Endothelial cell of umbilical vein (primary cell): ENCODE results near the gene PAK2. TPM values are rescaled to one million over a fixed set of nuclear protein-coding genes. Genes with fewer than 3 reads are reported as not detected.

ENCODE experiments used
- BruUV-seq: library from RNA; stranded (reverse); fragments of 400-500 nt; replicated peaks from 2 replicates; lab custom pipeline; 2021; lab: Mats Ljungman, UMichigan
- CTCF ChIA-PET: fragments of 300-600, 350-600 bp; sonication (Branson Sonifier 250); formaldehyde crosslinking; loops from one replicate; lab custom pipeline; 2021; ENCODE audit warnings: antibody characterized with exemption, inconsistent platforms; lab: Charles Lee
- POLR2A ChIA-PET: fragments of 300-600, 350-600 bp; sonication (Branson Sonifier 250); formaldehyde crosslinking; loops from one replicate; lab custom pipeline; 2021; ENCODE audit warnings: antibody characterized with exemption, inconsistent platforms; lab: Charles Lee
- DNase-seq: peaks from one replicate; pipeline ENCODE4 v3.0.0-alpha.2; 2011; ENCODE audit warnings: low read depth, low spot score
- FAIRE-seq: peaks from 2 replicates; lab custom pipeline; 2011; peaks lifted over from hg19 to GRCh38; lab: Jason Lieb, UNC
- H2AFZ ChIP-seq: 2 replicates; pipeline ENCODE4 v1.6.0; 2012; ENCODE audit warnings: low read depth, low read length, control low read depth, inconsistent platforms
- H3K27ac ChIP-seq: 2 replicates; pipeline ENCODE4 v1.5.1; 2011; ENCODE audit warnings: low read depth, mild to moderate bottlenecking, control low read depth, low read length, moderate library complexity; ENCODE audit not compliant: insufficient read depth
- H3K27me3 ChIP-seq, 2 experiments: 2 replicates each; pipeline versions ENCODE4 v1.6.0 to v1.6.1; 2011; ENCODE audit warnings: low read length in 2 of 2, mixed read lengths in 1 of 2; ENCODE audit not compliant: control insufficient read depth in 2 of 2, insufficient read depth in 2 of 2
- H3K36me3 ChIP-seq, 2 experiments: 2 replicates in 1 of 2; 3 replicates in 1 of 2; pipeline ENCODE4 v1.5.1; 2011; ENCODE audit warnings: low read length in 2 of 2, mild to moderate bottlenecking in 1 of 2, moderate library complexity in 1 of 2; ENCODE audit not compliant: control insufficient read depth in 2 of 2, insufficient read depth in 2 of 2; ENCODE audit errors: extremely low read depth in 1 of 2
- H3K4me1 ChIP-seq: 3 replicates; pipeline ENCODE4 v1.5.1; 2011; ENCODE audit warnings: mild to moderate bottlenecking, low read length; ENCODE audit not compliant: control insufficient read depth, insufficient read depth; ENCODE audit errors: extremely low read depth
- H3K4me2 ChIP-seq: 2 replicates; pipeline ENCODE4 v1.6.1; 2011; ENCODE audit warnings: low read length, control low read depth, mixed read lengths; ENCODE audit not compliant: insufficient read depth
- H3K4me3 ChIP-seq, 3 experiments: fragments of 200-600 bp in 1 of 3; sonication (generic), shearing (Covaris generic) in 1 of 3; replicated peaks in 1 of 3; 2 replicates each; pipeline ENCODE4 v1.5.1; 2011 to 2016; ENCODE audit warnings: control low read depth in 3 of 3, low read length in 3 of 3, mild to moderate bottlenecking in 2 of 3, inconsistent platforms in 1 of 3, low read depth in 1 of 3, moderate library complexity in 1 of 3; ENCODE audit not compliant: insufficient read depth in 1 of 3
- H3K79me2 ChIP-seq: 2 replicates; pipeline ENCODE4 v1.6.0; 2012; ENCODE audit warnings: low read length, inconsistent platforms; ENCODE audit not compliant: control insufficient read depth, insufficient read depth
- H3K9ac ChIP-seq: replicated peaks from 2 replicates; pipeline ENCODE3; 2011; ENCODE audit warnings: low read length, control low read depth; ENCODE audit not compliant: insufficient read depth; ENCODE audit errors: extremely low read depth
- H3K9me1 ChIP-seq: replicated peaks from 3 replicates; pipeline ENCODE4 v1.6.0; 2011; ENCODE audit warnings: mild to moderate bottlenecking, low read length; ENCODE audit not compliant: control insufficient read depth, insufficient read depth; ENCODE audit errors: extremely low read depth
- H3K9me3 ChIP-seq: replicated peaks from 2 replicates; pipeline ENCODE4 v1.5.1; 2012; ENCODE audit warnings: low read length, inconsistent platforms; ENCODE audit not compliant: control insufficient read depth, insufficient read depth
- H4K20me1 ChIP-seq: replicated peaks from 2 replicates; pipeline ENCODE3; 2011; ENCODE audit warnings: mild to moderate bottlenecking, low read length; ENCODE audit not compliant: control insufficient read depth, insufficient read depth; ENCODE audit errors: extremely low read depth
- EZH2 ChIP-seq: IDR thresholded peaks from 2 replicates; pipeline ENCODE4 v1.6.1; 2012; ENCODE audit warnings: borderline replicate concordance, low read depth, mild to moderate bottlenecking, moderate library complexity, low read length, inconsistent platforms; ENCODE audit not compliant: severe bottlenecking
- FOS ChIP-seq: IDR thresholded peaks from 2 replicates; pipeline ENCODE4 v1.6.1; 2011; ENCODE audit warnings: mild to moderate bottlenecking, low read length, moderate library complexity, borderline replicate concordance; ENCODE audit not compliant: insufficient read depth
- GATA2 ChIP-seq: IDR thresholded peaks from 2 replicates; pipeline ENCODE4 v1.7.0; 2011; ENCODE audit warnings: low read depth, mild to moderate bottlenecking, moderate library complexity, mixed read lengths, low read length; ENCODE audit not compliant: insufficient read length, insufficient read depth
- JUN ChIP-seq: IDR thresholded peaks from 2 replicates; pipeline ENCODE4 v1.6.1; 2011; ENCODE audit warnings: borderline replicate concordance, low read depth; ENCODE audit not compliant: insufficient read length, insufficient read depth
- MAX ChIP-seq: IDR thresholded peaks from 2 replicates; pipeline ENCODE4 v1.6.1; 2011; ENCODE audit not compliant: insufficient read depth, insufficient read length
- MYC ChIP-seq: IDR thresholded peaks from one replicate; pipeline ENCODE4 v1.6.1; 2011; ENCODE audit warnings: mild to moderate bottlenecking, low read depth, low read length
- POLR2AphosphoS5 ChIP-seq: IDR thresholded peaks from 2 replicates; pipeline ENCODE4 v1.6.1; 2012; ENCODE audit warnings: low read depth, mild to moderate bottlenecking, control low read depth, low read length, moderate library complexity; ENCODE audit not compliant: insufficient read depth
- dilution Hi-C: fragments of 300-500 bp; cut with MboI; formaldehyde crosslinking; loops from one replicate; pipeline ENCODE4 v1.15.0; 2019; ENCODE audit warnings: low sequenced_read_pairs; ENCODE audit not compliant: extremely low pct_ligation_motif_present
- intact Hi-C: fragments of 100-400 bp; cut with micrococcal nuclease; formaldehyde crosslinking; loops from one replicate; pipeline ENCODE4 v1.10.0; 2022
- polyA plus RNA-seq, 4 experiments: library from polyadenylated mRNA; depleted of rRNA in 3 of 4; stranded (reverse) in 3 of 4; unstranded in 1 of 4; fragments of >200 nt; gene quantifications; 2 replicates each; pipeline versions ENCODE4 v1.2.1 to v1.2.3, GENCODE V29; 2011 to 2012; ENCODE audit warnings: missing spikeins in 1 of 4
- total RNA-seq: library from RNA; stranded (reverse); gene quantifications from 2 replicates; pipeline ENCODE4 v1.2.3, GENCODE V29; 2021
- TF ChIP-seq, protein P1 (sequence below), 2 donors: IDR thresholded peaks; 1 replicate in 1 of 2; 2 replicates in 1 of 2; pipeline ENCODE4 v1.5.1; 2011; ENCODE audit warnings: low read length in 2 of 2, mild to moderate bottlenecking in 2 of 2, moderate library complexity in 2 of 2, control low read depth in 1 of 2, inconsistent platforms in 1 of 2, low read depth in 1 of 2; ENCODE audit not compliant: insufficient read depth in 1 of 2; ENCODE audit errors: extremely low read depth in 1 of 2

Gene PAK2
- total and polyA plus RNA-seq, 2 donors (not counting 3 experiments of a cell fraction or from before 2014, with no cell fraction given): 22.6 to 98.9 TPM

GRCh38 chr3:196699749-196700148, 39.9 kb upstream of the PAK2 start:
- Histone ChIP-seq H3K36me3 (no peaks in the 10 kb centered on the region), H3K9me1 (no peaks in the 10 kb centered on the region), H3K9ac (no peak overlapping the region), H4K20me1 (no peaks in the 10 kb centered on the region), H3K27me3 (peaks cover 0 to 3% of the 10 kb centered on the region in 2 experiments), H3K4me3 (no peak overlapping the region), H3K27ac (no peak overlapping the region), H3K79me2 (no peaks in the 10 kb centered on the region), H3K4me2 (no peak overlapping the region), H3K4me1 (no peaks in the 10 kb centered on the region), H2AFZ (no peak overlapping the region), H3K9me3 (no peaks in the 10 kb centered on the region)
- no TSS peak for BruUV-seq
- TF ChIP-seq GATA2 (no peak), POLR2AphosphoS5 (no peak), FOS (no peak), EZH2 (no peak), JUN (no peak), MYC (no peak), MAX (no peak)
- dilution Hi-C loops (no loop called here), intact Hi-C loops (no loop called here)
- POLR2A ChIA-PET: no interaction called here
- CTCF ChIA-PET: interaction anchor here (0.8 kb wide), 1 partner anchor 9 kb away, joined by 3 read pairs; no protein-coding TSS in a partner anchor
- DNase-seq (no peak), FAIRE-seq (no peak)

DNA sequence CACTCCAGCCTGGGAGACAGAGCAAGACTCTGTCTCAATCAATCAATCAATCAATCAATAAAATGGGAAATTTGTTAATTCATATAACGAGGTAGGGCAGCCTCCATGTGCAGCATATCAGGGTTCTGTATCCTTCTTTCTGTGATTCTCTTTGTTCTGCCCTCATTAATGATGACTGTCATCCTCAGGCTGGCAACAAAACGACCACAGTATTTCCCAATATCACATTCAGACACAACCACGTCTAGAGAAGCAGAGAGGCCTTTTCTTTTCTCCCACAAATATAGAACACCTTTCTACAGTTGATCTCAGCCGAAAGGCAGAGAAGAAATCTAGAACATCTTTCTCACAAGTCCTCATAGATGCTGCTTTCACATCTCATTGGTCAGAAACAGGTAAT, 38.9 kb upstream of the PAK2 start:
- Histone ChIP-seq H3K4me1 (no peaks in the 10 kb centered on the region), H3K9me3 (no peaks in the 10 kb centered on the region), H3K9me1 (no peaks in the 10 kb centered on the region), H3K4me3 (no peak overlapping the region), H3K27ac (no peak overlapping the region), H3K36me3 (no peaks in the 10 kb centered on the region), H3K79me2 (no peaks in the 10 kb centered on the region), H3K27me3 (peaks cover 0 to 3% of the 10 kb centered on the region in 2 experiments), H3K4me2 (no peak overlapping the region), H3K9ac (no peak overlapping the region), H4K20me1 (no peaks in the 10 kb centered on the region), H2AFZ (no peak overlapping the region)
- intact Hi-C loops: no loop called here
- no TSS peak for BruUV-seq
- DNase-seq (no peak), FAIRE-seq (no peak)
- CTCF ChIA-PET: no interaction called here
- dilution Hi-C loops: no loop called here
- TF ChIP-seq, protein P1, sequence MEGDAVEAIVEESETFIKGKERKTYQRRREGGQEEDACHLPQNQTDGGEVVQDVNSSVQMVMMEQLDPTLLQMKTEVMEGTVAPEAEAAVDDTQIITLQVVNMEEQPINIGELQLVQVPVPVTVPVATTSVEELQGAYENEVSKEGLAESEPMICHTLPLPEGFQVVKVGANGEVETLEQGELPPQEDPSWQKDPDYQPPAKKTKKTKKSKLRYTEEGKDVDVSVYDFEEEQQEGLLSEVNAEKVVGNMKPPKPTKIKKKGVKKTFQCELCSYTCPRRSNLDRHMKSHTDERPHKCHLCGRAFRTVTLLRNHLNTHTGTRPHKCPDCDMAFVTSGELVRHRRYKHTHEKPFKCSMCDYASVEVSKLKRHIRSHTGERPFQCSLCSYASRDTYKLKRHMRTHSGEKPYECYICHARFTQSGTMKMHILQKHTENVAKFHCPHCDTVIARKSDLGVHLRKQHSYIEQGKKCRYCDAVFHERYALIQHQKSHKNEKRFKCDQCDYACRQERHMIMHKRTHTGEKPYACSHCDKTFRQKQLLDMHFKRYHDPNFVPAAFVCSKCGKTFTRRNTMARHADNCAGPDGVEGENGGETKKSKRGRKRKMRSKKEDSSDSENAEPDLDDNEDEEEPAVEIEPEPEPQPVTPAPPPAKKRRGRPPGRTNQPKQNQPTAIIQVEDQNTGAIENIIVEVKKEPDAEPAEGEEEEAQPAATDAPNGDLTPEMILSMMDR (IDR thresholded peaks at IDR 0.05; ENCODE audit: extremely low read depth in 1 of 2, insufficient read depth in 1 of 2, low read depth in 1 of 2, low read length in 2 of 2): no peak
- POLR2A ChIA-PET: no interaction called here
